Right forelimb (tissue), 1 donor: ENCODE results near the gene NTN1.
"Not testable (repeated sequence)": the region's sequence is repeated elsewhere in the genome, so short reads cannot be mapped to it uniquely, and the experiment has no call there.

Source experiments
- DNase-seq: peaks from one replicate; pipeline ENCODE4 v3.0.0-alpha.2; 2018

The NTN1 gene

GRCh38 chr17:9021158-9021991, at the start of gene NTN1:
NTN1 (plus strand) TSS chr17:9021510; CDS start chr17:9022374, 864 bp downstream.
- DNase-seq: peak; percentile 84

GRCh38 chr17:8975091-8975725, 46.1 kb upstream of the NTN1 start:
- DNase-seq: no peak

GRCh38 chr17:8976638-8977037, 44.7 kb upstream of the NTN1 start:
- DNase-seq: no peak

GRCh38 chr17:8979715-8980114, 41.6 kb upstream of the NTN1 start:
- no peak for DNase-seq

- no peak for DNase-seq
These were observed 39.9 kb upstream of the NTN1 start for GRCh38 chr17:8981443-8981842.

GRCh38 chr17:8984225-8984624, 37.1 kb upstream of the NTN1 start:
- DNase-seq: not testable (repeated sequence)

GRCh38 chr17:8985054-8985701, 36.1 kb upstream of the NTN1 start:
- DNase-seq: no peak

DNA sequence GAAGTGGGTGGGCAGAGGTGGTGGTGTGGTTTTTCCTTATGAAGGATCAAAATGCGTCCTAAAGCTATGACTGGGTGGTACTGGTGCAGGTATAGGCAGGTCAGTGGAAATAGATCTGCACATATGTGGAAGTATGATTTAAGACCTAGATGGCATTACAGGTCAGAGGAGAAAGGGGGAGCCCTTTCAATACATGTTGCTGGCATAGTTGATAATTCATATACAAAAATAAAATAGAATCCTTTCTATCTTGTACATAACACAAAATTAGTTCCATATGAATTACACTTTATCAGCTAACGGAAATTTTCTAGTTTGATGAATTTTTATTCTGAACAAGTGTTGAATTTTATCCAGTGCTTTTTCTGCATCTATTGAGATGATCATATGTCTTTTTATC, 35.0 kb upstream of the NTN1 start:
- DNase-seq: no peak

DNA sequence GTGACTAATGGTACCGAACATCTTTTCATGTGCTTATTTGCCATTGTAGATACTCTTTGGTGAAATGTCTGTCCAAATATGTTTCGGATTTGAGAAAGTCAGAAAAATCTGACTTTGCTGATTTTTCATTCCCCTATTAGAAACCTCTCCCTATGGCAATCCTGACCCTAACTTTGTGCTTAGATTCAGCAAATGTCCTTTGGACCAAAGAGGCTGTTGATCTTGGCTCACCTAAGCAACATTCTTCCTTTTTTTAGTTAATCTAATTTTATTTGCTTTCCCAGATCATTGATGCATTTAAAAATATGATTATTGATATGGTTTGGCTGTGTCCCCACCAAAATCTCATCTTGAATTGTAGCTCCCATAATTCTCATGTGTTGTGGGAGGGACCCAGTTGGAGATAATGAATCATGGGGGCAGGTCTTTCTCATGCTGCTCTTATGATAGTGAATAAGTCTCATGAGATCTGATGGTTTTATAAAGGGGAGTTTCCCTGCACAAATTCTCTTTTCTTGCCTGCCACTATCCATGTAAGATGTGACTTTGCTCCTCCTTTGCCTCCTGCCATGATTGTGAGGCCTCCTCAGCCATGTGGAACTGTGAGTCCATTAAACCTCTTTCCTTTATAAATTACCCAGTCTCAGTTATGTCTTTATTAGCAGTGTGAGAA, 32.9 kb upstream of the NTN1 start:
- not testable (repeated sequence) for DNase-seq

DNA sequence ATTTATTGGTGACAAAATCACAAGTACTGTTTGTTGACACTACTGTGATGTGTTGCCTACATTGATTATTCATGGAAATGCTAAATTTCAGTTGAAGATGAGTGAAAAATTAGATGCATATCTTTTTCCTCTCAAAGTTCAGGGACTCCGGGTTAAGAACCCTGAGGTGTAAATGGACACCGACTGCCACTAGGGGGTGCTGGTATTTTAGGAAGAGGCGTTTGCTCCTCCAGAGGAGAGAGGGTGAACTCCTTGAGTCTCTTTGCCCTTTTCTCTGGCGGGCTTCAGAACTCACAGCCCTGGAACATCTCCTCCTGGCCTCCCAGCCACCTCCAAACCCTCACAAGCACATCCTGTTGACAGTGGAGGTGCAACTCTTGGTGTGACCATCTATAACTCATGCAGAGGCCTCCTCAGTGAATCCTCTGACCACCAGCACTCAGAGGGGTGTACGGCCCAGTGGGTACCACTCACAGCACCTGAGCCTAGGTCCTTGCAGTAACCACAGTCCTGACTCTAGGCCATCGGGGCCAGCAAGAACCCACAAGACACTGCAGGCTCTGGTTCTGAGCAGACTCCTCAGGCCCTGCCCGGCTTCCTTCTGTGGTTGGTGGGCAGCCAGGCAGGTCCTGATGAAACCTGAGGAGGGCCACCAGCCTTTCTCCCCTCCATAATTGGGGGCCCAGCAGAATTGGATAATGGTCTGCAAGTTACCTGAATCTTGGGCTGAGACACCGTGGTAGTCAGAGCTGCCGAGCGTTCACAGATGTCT, 29.6 kb upstream of the NTN1 start:
- peak; percentile 74 for DNase-seq

GRCh38 chr17:8994319-8994718, 27.0 kb upstream of the NTN1 start:
- peak; percentile 74 for DNase-seq

GRCh38 chr17:8995711-8996110, 25.6 kb upstream of the NTN1 start:
- no peak for DNase-seq

DNA sequence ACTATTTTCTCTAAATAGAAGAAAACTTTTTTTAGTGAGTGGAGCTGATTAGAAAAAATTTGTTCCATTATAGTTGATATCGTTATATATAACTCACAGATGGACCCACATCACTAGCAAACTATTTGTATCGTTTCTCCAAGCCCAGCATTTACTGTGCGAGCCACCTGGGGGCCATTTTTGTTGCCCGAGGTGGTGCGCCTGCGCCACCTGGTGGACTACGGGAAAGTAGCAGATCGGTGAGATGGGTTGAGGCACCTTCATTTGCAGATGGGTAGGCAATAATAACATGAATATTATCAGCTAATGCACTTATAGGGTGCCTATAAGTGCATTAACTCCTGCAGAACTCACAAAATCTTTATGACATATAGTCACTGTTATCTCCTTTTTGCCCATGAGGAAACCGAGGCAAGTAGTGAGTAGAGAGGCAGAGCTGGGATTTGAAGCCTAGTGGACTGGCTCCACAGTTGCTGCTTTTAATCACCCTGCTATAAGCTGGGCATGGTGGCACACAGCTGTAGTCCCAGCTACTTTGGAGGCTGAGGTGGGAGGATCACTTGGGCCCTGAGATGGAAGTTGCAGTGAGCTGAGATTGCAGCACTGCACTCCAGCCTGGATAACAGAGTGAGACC, 23.2 kb upstream of the NTN1 start:
- no peak for DNase-seq

DNA sequence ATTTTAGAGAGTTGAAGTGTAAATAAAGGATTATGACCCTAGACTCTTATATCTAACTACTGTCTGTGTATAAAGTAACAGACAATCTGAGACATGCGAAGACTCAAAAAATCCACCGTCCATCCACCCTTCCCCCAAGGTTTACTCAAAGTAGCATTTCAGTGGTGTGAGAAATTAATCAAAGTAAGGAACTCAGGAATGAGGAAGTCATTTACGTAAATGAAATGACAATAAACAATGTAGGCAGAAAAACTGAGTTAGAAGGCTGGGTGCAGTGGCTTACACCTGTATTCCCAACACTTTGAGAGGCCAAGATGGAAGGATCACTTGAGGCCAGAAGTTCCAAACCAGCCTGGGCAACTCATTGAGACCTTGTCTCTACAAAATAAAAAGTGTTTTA, 19.8 kb upstream of the NTN1 start:
- no peak for DNase-seq

- no peak for DNase-seq
These were observed 19.1 kb upstream of the NTN1 start for GRCh38 chr17:9002227-9002605.

DNA sequence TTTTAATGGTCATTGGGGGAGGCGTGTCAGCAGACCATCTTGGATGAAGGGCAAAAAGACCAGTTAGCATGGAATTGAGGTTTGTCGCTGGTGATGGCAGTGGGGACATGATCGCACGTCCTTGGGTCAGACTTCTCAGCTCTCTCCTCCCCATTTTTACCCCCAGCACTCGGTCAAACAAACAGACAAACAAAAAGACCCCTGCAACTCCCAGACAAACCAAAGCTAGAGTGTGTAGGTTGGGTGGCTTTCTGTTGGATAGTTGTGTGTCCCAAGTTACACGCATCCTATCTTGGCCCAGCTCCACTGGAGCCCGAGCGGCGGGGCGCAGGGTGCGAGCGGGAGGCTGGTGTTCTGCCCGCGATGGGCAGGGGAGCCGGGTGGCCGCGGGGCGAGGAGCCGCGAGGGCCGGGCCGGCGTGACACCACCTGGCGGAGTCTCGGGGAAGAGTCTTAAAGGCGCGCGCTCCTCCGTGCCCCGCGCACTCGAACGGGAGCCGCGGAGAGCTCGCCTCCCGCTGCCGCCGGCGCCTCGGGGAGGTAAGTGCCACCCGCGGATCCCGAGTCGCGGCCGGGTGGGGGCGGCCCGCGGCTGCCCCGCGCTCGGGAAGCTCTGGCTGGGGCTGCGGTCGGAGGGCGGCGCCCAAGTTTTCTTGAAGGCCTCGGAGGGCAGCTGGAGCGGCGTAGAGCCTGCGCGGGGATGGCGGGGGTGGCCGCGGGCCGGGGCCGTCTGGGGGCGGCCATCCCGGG, 18.5 kb upstream of the NTN1 start:
- DNase-seq: peak; percentile 54

GRCh38 chr17:9003355-9004131, 17.8 kb upstream of the NTN1 start:
- no peak for DNase-seq

- no peak for DNase-seq
These were observed 17.0 kb upstream of the NTN1 start for GRCh38 chr17:9004132-9004960.

DNA sequence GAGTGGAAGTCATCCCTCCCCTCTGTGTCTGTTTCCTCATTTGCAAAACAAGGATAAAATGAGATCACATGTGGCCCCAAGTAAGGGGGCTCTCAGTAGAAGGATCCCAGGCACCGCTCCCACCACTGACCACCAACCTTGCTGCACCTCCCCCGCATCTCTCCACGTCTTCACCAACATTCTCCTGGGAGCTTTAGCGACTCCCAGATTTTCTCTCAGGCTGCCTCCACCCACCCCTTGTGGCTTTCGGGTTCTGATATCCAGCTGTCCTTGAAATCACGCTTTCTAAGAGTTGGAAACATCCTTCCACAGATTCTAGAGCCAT, 16.4 kb upstream of the NTN1 start:
- DNase-seq: no peak
